ENCODE data around the gene FAM98B. TPM values are rescaled to one million over a fixed set of nuclear protein-coding genes. Genes with fewer than 3 reads are reported as not detected.

FAM98B gene
- total RNA-seq, 1 experiment from 2014 or later, result 11.7 TPM

DNA sequence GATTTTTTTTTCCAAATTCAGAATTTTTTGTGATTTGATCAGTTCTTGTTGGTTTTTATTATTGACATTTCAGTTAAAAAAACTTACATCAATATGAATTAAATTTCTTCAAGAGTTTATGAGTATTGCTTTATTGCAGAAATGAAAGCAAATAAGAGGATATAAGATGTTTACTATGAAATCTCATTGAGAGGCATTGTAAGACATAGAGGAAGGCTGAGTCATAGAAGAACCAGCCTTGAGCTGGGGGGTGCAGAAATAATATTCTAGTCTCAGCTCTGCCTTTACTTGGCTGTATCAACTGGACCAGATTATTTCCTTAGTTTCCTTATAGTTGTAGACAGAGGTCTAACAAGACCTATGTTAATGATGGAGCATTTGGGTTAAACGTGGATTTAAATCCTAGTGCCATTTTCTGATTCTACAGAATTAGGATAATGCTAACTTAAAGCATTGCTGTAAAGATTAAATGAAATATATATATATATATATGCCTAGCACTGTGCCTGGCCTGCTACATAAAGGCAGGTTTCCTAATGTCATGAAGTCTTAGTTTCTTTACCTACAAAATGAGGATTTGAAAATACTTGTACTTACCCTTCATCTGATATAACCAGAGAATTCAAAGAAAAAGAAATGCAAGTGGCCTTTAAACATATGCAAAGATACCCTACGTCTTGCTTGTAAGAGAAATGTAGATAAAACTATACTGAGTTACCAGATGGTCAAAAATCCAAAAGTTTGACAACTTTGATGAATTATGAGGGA lies 7.3 kb downstream of the FAM98B start:
- DNase-seq (ENCODE audit: low read depth), result no peak

DNA sequence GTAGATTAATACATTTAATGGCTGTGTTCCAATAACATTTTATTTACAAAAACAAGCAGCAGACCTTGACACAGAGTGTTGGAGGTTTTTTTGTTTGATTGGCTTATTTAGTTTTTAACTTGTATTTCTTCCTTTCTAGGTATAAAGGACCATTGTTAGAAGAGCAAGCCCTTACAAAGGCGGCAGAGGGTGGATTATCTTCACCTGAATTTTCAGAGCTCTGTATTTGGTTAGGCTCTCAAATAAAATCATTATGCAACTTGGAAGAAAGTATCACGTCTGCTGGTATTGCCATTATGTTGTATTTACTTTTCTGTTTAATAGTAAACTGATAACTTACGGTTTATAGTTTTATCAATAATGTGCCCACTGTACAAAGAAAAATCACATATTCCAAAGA lies 10.0 kb downstream of the FAM98B start:
- DNase-seq (ENCODE audit: low read depth), result no peak

DNA sequence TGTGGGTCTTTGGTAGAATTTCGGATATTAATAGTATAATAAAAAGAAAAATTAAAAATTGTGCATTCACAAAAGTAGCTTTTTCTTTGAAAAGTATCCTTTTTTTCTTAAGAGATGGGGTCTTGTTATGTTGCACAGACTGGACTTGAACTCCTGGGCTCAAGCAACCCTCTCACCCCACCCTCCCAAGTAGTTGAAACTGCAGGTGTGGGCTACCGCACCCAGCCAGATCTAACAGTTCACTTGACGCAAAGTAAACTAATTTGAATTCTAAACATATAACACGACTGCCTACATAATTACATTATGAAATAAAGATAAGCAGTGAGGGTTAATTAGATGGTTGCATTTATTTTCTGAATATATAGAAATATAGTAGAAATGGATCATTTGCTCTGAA lies 10.7 kb downstream of the FAM98B start:
- DNase-seq (ENCODE audit: low read depth), result no peak

DNA sequence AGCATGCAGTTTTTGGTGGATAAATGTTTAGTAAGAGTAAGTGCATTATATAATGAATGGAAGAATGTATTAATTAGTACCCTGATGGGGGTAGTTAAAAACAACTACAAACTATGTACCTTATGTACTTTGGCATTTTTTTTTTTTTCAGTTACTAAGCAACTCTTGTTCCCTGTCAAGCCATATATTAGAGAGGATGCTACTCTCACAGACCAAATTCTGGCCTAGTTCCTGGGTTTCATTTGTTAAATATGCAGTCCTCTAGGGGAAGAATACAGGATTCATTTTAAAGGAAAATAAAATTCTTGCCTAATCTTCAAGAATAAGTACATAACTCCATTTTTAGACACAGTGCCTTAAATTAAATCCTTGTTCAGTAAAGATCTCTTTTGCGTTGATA lies 16.9 kb downstream of the FAM98B start:
- no peak for DNase-seq (ENCODE audit: low read depth)

DNA sequence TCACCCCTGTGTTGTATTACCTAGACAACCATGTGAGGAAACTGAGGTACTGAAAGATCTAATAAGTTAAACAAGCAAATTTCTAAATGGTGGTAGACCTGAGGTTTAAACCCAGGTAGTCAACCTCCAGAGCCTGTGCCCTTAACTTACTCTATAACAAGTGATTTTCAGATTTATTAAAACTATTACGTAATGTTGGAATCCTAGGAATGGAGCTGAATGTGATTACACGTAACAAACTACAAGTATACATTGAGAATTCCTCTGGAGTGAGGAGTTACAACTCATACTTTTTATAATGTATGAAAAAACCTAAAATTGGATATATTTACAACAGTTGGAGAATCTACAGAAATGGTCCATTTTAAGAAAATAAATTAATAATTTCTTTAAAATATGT lies 18.0 kb downstream of the FAM98B start:
- no peak for DNase-seq (ENCODE audit: low read depth)

DNA sequence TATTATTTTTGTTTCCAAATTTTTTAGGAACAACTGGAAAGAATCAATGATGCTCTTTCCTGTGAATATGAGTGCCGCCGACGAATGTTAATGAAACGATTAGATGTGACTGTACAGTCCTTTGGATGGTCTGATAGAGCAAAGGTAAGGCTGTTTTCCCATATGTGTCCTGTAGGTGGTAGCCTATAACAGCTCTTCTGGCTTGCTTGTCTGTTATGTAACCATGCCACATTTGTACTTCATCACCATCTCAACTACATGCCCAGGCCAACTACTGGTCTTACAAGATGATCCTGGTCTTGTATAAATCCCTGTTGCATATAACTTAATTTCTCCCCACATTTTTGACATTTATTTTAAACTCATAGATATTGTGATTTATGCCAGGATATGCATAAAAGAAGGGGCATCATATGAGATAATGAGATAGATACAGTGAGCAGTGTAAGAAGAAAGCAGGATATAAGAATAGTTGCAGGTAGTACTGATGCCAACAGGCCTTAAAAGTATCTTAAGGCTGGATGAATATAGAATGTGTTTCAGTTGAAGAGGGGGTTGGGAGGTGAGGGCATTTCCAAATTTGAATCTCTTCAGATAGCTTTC lies 20.3 kb downstream of the FAM98B start:
- peak; percentile 63 for DNase-seq (ENCODE audit: low read depth)

DNA sequence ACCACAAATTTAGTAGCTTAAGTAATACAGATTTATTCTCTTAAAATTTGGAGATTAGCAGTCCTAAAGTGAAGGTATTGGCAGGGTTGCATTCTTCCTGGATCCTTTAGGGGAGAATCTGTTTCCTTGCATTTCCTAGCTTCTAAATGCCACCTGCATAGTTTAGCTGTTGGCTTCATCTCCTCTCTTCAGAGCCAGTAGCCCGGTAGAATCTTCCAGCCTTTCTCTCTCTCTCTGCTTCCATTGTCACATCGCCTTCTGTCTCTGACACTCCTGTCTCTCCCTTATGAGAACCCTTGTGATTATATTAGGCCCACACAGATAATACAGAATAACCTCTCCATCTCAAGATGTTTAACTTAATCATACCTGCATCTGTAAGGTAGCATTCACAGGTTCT lies 21.4 kb downstream of the FAM98B start:
- DNase-seq (ENCODE audit: low read depth), result no peak

DNA sequence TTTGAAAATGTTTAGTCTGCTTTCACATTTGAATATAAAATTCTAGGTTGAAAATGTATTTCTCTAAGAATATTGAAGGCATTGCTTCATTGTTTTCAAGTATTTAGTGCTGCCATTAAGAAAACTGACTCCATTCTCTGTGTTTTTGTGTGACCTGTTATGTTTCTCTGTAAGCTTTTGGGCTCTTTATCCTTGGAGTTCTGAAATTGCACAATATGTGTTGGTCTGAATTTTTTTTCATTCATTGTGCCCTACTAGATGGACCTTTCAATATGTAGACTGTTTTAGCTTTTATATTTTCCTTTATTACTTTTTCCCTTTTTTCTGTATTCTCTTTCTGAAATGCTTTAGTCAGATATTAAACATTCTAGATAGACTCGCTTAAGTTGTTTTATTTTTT lies 22.2 kb downstream of the FAM98B start:
- no peak for DNase-seq (ENCODE audit: low read depth)

DNA sequence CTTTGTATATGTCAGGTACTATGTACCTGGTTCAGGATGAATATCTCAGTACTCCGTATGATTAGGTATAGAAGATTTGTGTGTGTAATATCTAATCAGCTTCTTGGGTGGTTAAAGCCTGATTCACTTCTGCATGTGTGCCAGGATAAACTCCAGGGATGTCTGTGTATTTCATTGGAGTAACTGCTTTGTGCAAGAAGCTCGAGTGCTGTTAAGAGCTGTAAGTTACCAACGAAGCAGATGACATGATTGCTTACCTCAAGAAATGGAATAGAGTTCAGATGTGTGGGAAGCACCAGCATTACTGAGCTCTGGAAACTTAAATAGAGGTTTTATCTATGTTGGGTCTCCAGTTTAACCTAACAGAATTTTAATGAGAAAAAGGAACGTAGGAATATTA lies 23.7 kb downstream of the FAM98B start:
- DNase-seq (ENCODE audit: low read depth), result no peak

DNA sequence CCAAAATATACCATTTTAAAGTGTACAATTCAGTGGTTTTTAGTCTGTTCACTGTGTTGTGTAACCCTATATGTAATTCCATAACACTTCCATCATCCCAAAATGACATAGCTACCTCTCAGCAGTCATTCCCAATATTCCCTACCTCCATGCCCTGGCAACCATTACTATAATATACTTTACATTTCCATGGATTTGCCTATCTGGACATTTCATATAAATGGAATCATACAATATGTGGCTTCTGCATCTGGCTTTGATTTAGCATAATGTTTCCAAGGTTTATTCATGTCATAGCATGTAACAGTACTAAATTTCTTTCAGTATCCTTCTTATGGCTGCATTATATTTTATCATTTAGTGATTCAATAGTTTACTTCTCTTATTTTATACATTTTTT lies 25.3 kb downstream of the FAM98B start:
- no peak for DNase-seq (ENCODE audit: low read depth)

DNA sequence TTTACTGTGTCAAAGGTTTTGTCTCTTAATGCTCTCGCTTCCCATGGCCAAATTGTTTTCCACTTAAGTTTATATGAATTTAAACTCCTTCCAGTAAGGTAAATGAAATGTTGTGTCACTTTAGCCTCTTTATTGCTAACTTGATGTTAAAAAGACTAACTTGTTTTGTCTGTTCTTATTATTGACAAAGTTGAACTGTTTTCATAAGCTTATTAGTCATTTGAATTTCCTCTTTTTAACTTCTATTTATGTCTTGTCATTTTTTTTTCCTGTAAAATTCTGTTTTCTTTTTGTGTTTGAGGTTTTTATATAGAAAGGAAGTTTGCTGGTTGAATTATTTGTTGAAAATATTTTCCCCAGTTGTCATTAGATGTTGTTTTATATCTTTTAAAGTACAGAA lies 25.8 kb downstream of the FAM98B start:
- DNase-seq (ENCODE audit: low read depth), result no peak

DNA sequence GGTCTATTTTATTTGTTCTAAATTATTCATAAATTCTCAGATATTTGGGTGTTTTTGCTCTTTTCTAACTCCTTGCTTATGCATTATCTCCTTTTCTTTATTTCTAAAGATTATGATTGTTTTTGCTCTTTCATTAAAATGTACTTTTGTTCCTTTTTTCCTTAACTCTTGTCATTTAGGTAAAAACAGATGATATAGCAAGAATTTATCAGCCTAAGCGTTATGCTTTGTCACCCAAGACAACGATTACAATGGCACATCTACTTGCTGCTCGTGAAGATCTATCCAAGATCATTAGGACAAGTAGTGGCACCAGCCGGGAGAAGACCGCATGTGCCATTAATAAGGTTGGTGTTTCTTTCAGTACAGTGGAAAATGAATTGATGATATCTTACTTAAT lies 27.2 kb downstream of the FAM98B start:
- DNase-seq (ENCODE audit: low read depth), result no peak

DNA sequence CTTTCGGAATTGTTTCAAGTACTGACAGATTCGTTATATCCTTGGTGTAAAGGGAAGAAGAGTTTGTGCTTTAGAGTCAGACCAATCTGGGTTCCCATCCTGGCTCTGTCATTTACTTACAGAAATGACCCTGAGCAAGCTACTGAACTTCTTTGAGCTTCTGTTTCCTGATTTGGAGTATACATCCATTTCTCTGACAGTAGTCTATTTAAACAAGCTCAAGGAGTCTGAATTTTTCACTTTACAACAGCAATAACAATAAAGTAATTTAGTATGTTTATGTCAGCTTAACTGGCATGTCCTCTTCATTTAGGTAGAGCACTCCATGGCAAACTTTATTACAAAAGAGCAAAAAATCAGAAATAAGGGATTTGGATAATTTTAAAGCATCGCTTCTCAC lies 27.8 kb downstream of the FAM98B start:
- DNase-seq (ENCODE audit: low read depth), result no peak

DNA sequence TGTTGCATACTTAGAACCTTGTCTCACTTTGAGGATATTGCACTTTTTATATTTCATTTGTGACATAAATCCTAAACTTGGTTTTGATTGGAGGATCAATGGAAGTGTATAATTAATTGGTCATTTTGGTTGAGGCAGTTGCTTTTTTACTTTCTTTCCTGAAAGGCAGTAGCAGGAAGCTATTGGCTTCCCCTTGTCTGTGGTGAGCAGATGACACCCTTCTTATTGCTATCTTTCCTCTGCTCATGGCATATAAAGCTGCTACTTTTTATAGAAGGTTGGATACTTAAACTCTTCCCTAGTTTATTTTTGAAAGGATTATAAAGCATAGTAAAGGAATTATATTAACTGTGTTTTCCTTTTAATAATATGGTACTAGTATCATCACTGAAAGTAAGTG lies 28.6 kb downstream of the FAM98B start:
- DNase-seq (ENCODE audit: low read depth), result no peak

DNA sequence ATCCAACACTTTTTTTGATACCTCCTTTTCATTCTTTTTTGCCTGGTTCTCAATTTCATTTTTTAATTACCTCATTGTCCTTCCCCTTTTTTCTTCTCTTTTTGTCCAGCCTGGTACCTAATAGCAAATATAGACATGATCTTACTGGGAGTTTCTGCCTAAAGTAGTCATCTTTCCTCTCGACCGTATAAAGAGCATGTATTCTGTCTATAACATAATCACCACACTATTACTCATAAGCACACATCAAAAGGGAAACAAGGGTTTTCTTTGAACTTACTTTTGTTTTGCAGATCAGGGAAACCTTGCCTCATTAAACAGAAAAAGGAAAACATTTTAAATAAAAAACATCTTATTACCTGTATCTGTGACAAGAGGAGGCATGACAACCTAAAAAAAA lies 33.0 kb downstream of the FAM98B start:
- no peak for DNase-seq (ENCODE audit: low read depth)

DNA sequence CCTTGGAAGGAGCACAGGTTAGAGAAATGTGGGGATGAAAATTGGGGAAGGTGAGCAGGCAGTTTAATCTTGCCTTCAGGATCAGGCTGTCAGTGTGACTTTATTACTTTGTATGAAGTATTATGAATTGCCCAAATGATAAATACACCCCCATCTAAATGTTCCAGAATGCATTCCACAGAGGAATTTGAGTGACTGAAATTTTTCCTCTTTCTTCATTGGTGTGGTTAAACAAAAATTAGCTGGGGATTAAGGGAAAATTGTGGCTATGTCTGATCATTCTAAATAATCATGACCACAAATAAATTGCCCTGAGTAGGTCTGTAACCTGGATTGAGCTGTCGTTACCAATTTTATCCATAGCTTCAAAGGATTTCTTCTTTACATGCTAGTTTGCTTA lies 33.5 kb downstream of the FAM98B start:
- no peak for DNase-seq (ENCODE audit: low read depth)

DNA sequence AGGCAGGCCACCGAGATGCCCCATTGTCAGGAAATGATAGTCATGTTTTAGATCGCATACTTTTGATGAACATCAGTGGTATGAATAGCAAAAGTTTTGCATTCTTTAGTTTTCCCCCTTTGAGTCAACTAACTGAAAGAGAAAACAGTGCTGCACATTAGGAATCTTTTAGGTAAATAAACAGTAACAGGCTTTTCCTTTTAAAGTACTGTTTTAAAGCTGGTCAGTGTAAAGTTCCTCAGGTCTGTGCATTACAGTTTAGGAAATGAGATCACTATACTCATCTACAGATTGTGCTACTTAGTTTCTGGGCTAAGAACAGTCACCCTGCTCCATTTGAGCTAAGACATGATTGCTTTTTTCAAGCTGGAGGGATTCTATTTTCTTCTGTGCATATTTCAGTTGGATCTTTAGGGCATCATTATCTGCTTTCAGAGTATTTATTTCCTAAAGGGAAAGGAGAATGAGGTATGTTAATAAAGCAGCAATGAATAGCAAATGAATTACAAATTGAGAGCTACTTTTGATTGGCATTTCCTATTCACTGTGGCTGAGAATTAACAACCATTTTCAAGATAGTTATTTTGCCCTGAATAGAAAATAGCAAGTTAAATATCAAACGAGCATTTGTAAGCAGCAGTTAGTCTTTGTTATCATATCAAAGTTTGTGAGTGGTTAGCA lies 36.5 kb downstream of the FAM98B start:
- no peak for DNase-seq (ENCODE audit: low read depth)

DNA sequence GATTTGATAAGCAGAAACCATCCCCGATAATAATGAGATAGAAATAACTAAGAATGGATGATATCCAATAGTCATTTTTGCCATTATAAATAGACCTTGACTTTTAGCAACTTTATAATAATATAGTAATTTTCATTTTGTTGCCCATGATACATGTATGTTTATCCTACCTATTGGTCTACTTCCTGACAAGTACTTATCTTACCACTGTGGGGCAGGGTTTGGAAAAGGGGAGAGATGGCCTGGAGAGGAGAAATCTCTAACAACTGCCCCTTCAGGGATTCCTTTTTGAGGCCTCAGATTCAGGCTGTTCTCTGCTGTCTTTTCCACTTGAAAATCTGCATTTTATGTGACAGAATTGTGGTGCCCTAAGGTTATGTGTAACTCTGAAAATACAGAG lies 42.2 kb downstream of the FAM98B start:
- DNase-seq (ENCODE audit: low read depth), result no peak

DNA sequence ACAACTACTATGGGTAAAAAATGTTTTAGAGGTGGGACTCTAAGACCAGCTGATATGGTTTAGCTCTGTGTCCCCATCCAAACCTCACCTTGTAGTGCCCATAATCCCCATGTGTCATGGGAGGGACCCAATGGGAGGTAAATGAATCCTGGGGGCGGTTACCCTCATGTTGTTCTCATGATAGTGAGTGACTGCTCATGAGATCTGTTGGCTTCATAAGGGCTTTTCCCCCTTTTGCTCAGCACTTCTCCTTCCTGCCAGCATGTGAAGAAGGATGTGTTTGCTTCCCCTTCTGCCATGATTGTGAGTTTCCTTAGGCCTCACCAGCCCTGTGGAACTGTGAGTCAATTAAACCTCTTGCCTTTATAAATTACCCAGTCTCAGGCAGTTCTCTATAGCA lies 45.7 kb downstream of the FAM98B start:
- DNase-seq (ENCODE audit: low read depth), result no peak

DNA sequence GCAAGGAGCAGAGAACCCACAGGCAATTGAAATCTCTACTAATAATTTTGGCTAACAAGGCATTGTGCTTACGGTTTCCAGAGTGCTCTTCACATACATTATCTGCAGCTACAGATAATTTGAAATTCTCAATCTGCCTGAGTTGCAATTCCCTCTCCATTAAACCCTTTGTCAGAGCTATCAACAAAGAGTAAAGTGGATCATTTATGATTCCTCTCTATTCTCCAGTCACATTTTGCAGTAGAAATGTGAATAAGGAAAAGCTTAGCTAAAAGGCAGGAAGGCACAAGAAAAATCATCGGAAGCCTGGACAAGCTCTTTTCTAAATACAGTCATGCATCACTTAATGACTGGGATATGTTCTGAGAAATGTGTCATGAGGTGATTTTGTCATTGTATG lies 49.6 kb downstream of the FAM98B start:
- DNase-seq (ENCODE audit: low read depth), result no peak

DNA sequence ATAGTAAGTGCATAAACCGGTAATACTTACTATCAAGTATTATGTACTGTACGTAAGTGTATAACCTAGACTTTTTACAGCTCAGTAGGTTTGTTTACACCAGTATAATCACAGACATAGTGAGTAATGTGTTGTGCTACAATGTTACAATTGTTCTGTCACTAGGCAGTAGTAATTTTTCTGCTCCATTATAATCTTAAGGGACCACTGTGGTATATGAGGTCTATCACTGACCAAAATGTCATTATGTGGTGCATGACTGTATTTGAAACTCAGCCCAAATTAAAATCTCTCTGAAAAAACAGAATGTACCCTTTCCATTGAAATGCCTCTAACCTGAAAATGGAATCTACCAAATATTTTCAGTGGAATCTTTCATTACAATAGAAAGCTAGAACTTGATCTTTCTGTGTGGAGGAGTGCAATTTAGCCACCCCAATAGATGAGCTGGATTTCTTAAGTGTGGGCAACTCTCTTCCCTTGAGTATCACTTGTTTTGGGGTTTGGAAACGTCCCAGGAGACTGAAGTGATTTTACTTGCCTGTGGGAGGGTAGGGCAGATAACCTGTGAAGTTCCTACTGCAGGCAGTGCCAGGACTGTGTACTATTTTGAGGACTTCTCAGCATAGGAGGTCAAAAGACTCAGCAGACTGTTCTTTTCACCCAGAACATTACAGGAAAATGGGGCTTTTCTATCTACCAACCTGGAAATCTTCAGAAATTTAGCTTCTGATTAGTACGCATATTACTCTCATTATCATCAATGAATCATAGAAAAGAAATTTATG lies 50.9 kb downstream of the FAM98B start:
- DNase-seq (ENCODE audit: low read depth), result no peak

DNA sequence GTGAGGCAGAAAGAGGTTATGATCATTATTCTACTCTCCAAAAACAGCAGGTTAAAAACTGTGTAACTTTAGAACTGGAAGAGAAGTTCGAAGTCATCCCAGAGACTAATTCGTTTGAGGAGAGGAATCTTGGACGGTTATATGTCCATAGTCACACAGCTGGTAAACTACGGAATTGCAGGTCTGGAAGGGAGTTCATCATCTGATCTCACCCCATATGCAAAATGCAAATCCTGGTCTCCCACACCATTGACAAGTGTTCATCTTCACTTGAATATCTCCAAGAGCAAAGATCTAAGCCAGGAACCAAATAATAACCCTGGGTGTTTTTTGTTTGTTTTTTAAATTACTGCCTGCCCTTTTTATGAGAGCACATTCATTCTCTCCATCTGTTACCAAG lies 53.1 kb downstream of the FAM98B start:
- no peak for DNase-seq (ENCODE audit: low read depth)

DNA sequence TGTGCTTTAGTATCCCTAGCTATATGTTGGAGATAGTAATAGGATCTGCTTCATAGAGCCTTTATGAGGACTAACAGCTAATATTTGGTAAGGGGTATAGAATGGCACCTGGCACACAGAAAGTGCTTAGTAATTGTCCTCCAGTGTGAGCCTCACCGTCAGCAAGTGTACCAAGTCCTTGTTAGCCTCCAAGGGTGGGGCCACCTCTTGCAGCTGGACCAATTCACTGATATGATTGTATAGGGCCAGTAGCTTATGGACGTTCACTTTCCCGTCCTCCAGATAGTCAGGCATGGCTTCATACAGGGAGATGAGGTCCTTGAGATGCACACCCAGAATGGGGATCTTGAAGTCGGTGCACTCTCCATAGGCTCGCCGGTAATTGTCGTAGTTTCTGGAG lies 53.6 kb downstream of the FAM98B start:
- DNase-seq (ENCODE audit: low read depth), result no peak

Measured in RPMI7951 (cell line).